ENCODE data around the gene HID1.

DNA sequence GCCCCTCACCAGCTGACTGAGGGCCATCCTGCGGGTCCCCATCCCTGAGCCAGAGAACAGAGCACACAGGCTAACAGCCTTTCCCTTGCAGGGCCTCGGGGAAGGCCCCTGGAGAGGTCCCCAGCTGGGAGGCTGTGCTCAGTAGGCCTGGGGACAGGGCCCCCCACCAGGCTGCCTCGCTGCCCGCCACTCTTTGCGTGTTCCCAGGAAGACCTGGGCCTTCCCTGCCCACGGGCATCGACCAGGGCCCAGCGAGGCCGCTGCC is 785 bp downstream of the HID1 start:
- TF ChIP-seq, protein P1, sequence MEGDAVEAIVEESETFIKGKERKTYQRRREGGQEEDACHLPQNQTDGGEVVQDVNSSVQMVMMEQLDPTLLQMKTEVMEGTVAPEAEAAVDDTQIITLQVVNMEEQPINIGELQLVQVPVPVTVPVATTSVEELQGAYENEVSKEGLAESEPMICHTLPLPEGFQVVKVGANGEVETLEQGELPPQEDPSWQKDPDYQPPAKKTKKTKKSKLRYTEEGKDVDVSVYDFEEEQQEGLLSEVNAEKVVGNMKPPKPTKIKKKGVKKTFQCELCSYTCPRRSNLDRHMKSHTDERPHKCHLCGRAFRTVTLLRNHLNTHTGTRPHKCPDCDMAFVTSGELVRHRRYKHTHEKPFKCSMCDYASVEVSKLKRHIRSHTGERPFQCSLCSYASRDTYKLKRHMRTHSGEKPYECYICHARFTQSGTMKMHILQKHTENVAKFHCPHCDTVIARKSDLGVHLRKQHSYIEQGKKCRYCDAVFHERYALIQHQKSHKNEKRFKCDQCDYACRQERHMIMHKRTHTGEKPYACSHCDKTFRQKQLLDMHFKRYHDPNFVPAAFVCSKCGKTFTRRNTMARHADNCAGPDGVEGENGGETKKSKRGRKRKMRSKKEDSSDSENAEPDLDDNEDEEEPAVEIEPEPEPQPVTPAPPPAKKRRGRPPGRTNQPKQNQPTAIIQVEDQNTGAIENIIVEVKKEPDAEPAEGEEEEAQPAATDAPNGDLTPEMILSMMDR (IDR thresholded peaks at IDR 0.05; ENCODE audit: low read depth, low read length): no peak
- no peak for TF ChIP-seq POLR2A (IDR thresholded peaks at IDR 0.05; ENCODE audit: extremely low read depth, insufficient read length)
- TF ChIP-seq, protein P2, sequence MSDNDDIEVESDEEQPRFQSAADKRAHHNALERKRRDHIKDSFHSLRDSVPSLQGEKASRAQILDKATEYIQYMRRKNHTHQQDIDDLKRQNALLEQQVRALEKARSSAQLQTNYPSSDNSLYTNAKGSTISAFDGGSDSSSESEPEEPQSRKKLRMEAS (IDR thresholded peaks at IDR 0.05; ENCODE audit: low read depth, low read length): no peak
